Measurements from ENCODE around the gene HNRNPR.
A peak's percentile ranks its signal among the peaks of the same experiment; 100 is the strongest.

HNRNPR gene

DNA sequence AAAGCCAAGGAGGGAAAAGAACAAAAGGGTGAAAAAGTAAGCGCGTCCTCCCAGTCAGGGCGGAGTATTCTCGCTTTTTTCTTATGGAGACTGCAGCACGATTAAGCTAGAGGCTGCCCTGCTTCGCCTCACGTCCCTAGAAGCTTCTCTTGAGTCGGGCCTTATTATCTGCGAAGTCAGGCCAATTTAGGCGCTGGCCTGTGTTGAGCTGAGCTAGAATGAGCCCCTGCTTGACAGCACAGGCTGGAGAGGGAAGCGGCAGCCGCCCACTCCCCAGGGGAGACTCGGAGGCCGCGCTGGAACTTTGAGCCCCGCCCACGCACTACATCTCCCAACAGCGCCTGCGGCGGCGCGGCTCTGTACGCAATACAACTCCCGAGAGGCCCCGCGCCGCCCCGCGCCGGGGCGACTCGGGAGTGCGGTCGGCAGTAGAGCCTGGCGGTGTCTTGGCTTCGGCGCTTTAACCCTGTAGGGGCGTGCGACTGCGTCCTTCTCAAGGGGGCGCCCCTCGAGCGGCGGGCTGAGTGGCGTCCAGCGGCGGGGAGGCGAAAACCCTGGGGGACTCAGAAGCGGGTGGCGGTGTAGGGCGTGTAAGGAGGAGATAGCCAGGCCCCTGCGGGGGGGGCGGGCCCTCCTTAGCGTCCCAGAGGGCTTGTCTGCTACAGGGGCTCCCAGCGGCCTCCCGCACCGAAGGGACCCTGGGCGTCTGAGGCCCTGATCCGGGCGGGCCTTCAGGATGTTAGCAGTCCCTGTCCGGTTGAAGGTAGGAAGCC, 24.7 kb upstream of the HNRNPR start:
- DNase-seq, result peak; percentile 93

DNA sequence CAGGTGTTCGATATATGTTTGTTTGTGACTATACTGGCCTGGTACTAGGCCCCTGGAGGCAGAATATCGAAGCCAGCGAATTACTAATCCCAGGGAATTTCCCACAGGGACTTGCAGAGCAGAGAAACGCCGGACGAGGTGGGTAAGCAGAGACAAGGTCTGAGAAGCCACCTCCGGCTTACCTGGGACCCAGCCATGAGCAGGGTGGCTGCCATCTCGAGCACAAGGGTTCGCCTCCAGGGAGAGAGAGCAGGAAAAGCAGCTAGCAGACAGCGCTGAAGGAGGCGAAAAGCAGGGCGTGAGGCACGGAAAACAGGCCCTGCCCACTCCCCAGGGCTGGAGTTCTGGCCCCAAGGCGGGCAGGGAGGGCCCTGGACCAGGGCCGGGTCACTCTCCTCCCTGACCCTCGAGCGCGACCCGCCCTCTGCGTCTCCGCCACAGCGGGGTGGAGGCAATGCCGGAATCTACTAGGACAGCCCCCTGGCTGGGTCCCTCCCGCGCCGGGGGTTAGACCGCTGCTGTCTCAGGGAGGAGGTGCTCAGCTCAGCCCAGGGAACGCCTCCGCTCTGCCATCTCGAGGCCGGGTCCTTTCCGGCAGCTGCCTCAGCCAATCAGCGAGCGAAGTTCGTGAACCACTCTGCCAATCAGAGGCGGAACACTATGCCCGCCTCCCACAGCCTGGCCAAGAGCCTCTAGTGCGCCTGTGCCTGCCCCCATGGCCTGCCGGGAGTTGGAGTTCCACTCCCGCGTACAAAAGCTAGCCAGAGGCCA, 23.9 kb upstream of the HNRNPR start:
- peak; percentile 99 for DNase-seq

DNA sequence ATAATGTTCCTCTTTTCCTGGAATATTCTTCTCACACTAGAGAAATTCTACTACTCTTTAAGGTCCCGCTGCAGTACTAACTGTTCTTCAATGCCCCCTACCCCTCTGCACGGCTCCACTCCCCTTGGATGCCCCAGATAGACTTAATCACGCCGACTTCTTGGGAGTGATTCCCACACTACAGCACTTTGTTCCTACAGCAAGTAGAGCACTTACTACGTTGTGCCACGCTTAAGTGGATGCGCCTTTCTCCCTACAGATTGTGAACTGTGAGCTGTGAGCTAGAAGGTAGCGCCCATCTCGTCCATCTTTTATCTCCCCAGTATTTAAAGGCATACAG, 23.3 kb upstream of the HNRNPR start:
- no peak for DNase-seq

DNA sequence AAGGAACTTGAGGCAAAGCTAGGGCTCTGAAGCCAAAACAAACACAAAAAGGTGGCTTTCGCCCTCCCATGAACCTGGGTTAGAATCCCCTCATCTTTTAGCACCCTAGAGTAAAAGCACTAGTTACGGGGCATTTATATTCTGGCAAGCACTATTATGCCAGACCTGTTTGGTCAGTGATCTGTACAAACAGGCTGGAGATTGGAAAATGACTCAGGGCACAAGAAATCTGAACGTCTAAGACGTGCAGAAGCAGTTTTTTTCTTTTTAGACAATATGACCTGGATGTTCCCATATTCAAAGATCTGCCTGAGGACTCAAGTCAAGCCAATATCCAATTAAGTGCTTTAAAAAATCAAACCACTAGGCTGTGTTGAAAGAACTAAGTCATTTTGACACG, 22.5 kb upstream of the HNRNPR start:
- no peak for DNase-seq

DNA sequence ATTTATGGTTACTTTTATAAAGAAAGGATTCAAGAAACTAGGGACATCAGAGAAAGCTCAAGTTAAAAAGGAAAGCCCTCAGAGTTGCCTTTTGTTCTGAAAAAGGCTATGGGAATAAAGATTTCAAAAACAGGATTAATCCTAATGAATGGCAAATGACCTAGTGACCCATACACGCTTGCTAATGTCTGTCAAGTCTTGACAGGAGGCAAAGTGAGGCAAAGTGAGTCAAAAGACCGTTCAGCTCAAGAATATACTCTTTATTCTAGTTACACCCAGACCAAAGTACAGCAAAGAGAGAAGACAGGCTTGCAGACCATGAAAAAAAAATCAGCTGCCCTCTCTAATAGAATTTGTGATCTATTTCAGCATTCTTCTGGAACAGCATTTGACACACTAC, 22.1 kb upstream of the HNRNPR start:
- DNase-seq, result no peak

DNA sequence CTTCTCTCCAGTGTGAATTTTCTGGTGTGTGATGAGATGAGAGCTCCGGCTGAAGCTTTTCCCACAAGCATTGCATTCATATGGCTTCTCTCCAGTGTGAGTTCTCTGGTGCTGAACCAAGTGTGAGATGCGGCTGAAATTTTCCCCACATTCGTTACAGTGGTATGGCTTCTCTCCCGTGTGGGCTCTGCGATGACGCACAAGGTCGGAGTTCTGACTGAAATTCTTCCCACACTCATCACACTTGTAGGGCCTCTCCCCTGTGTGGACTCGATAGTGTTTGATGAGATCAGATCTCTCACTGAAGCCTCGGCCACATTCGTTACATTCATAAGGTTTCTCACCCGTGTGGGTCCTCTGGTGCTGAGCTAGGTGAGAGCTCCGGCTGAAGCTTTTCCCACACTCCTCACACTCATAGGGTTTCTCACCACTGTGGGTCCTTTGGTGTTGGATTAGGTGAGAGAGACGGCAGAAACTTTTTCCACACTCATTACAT, 18.2 kb upstream of the HNRNPR start:
- DNase-seq, result no peak

DNA sequence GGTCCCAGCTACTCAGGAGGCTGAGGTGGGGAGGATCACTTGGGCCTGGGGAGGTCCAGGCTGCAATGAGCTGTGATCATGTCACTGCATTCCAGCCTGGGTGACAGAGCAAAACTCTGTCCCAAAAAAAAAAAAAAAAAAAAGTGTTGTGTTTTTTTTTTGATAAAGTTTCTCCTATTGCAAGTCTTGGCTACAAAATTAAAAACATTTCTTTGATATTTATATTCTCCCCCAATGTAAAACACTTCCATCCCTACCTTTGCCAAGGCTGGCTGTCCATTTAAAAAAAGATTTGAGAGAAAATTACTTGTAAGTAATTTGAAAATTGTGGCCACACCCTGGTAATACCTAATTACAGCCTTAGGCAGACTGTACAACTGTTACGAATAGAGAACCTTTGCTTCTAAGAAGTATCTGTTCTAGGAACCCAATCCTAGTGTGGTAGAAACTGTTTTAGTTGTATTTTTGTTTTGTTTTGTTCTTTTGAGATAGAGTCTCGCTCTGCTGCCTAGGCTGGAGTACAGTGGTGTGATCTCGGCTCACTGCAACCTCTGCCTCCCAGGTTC, 14.3 kb upstream of the HNRNPR start:
- no peak for DNase-seq

DNA sequence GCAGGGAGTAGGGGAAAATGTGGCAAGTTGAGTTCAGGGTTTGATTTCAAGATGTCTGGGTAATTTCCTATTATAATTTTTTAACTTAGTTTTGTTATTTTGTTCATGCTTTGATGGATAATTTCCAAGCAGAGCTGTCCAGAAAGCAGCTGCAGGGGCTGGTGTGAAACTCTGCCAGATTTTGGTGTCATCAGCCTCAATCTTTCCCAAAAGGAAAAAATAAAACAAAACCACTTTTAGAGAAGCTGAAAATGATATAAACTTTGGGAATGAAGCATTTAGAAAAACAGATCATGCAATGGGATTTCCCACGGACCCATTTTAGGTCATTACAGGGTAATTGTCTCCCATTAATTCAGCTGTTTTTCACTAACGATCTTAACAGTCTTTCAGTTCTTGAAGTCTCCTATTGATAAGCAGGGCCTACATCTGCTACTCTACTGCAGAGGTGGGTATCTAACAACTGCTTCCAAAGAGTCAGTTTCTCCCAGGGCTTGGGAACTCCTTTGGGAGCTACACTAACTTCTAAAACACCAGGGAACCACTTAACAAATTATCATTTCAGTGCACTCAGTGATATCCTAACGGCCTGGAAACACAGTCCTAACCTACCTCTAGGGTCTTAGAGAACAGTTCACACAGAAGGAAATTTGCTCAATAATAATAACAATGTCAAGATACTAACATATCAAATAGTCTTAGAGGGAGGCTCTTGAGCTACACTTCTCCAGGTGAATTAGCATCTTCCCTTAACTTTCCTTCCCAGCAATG, 13.2 kb upstream of the HNRNPR start:
- DNase-seq, result no peak

DNA sequence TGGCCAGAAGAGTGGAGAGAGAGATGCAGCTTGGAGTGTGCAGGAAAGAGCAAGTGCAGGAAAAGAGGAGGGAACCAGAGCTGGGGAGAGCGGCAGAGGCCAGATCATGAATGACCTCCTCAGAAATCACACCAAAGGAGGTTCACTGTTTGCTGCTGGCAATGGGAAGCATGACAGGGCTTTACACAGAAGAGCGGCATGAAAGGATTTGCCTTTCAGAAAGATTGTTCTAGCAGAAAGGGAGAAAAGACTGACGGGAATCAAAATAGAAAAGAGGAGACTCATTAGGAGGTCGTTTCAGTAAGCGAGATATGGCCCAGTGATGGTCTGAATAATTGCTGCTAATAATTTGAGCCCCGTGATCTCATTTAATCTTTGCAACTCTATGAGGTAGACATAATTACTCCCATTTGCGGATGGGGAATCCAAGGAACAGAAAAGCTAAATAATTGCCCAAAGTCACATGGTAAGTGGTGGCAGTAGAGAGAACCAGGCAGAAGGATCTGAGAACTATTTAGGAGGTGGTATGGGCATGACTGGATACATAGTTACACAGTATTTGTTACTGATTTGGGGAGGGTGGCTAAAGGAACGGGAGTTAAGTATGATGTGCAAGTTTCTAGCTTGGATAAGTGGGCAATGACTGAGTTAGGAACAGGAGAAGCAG, 12.5 kb upstream of the HNRNPR start:
- DNase-seq, result no peak

DNA sequence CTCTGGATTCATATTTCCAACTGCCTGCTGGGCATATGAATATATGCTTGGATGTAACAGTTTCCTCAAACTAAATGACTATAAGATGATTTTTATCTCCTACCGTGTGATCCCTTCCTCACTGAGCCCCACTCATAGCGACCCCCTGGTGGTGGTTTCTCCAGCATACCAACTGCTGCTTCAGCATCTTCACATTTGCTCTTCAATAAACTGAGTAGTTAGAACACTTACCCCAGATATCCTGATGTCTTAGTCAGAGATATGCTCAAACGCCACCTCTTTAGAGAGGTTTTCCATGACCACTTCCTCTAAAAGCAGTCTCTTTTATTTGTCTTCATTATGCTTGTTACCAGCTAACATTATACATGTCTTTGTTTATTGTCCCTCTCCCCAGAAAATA, 10.2 kb upstream of the HNRNPR start:
- DNase-seq, result peak; percentile 13

DNA sequence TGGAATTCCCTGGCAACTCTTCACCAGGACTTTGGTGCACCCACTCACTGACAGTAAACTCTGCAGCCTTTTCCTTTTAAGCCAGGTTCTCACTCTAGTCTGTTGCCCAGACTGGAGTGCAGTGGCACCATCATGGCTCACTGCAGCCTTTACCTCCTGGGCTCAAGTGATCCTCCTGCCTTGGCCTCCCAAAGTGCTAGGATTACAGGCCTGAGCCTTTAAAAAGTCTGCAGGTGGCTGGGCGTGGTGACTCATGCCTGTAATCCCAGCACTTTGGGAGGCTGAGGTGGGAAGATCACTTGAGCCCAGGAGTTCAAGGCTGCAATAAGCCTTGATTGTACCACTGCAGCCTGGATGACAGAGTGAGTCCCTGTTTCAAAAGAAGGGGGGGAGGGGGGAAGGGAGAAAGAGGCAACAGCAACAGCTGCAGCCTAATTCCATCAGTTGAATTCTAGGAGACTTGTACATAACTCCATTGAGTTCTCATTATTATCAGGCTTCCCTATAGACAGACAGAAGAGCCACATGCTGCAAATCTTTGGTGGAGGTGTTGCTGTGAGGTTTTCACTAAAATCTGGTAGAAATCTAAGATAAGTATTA, 8.1 kb upstream of the HNRNPR start:
- no peak for DNase-seq

DNA sequence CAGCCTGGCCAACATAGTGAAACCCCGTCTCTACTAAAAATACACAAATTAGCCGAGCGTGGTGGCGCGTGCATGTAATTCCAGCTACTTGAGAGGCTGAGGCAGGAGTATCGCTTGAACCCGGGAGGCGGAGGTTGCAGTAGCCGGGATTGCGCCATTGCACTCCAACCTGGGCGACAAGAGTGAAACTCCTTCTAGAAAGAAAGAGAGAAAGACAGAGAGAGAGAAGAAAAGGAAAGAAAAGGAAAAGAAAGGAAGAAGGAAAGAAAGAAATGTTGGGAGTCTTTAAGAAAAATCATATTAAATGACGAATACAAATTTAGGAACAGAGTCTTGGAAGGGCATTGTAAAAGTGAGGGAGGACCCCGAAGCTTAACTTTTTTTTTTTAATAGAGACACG, 1.8 kb upstream of the HNRNPR start:
- DNase-seq, result no peak

DNA sequence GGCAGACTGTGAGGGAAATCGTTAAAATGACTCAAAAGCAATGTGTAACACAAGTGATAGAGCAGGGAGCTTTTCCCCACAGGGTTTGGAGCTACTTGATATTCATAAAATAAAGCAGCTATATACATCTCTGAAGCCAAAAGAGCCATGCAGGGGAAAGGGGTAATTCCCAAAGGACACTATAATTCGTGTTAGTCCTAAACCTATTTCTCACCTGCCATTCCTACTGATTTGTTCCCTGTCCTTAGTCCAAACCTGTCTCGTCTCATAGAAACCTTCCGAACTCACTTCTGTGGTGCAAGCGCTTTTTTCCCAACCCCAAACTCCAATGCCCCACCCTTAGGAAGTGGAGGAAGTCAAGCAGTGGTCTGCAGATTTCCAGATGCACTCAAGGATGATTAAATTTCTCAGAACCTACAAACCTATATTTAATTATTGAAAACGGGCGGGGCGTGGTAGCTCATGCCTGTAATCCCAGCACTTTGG, 946 bp upstream of the HNRNPR start:
- DNase-seq, result no peak

DNA sequence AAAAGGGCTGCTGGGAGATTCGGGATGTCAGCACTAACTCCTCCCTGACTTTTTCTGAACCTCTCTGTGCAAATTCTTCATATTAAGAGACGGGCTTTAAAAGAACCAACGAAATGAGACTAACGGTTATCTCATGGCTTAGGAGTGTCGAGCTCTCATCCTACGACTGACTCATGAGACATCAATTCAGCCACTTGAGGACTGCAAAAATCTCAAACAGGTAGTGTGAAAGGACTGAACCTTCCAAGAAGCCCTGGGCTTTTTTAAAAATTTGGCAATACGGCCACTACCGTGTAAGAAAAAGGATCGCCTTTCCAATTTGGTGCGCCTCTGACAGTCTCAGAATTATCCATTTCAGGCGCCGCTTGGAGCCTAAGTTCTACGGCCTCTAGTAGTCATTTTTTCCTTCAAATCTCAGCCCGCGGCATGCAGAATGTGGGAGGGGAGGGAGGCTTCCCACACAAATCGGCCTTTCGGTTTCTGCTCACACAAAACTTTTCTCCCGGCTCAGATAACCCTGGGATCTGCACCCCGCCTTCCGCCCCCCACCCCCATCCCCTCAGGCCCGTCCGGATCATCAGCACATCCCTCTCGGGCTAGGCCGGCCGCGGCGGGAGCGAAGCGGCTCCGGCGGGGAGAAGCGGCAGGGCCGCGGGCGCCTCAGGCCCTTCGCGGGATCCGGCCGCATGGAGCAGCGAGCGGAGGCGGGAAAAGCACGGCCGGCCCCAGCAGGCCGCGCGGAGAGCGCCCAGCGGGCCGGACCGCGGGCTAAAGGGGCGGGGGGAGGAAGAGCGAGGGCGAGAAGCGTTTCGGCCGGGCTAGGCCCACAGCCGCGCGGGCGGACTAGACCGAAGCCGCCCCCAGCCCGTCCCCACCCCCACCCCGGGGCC, 618 bp downstream of the HNRNPR start:
- peak; percentile 76 for DNase-seq

DNA sequence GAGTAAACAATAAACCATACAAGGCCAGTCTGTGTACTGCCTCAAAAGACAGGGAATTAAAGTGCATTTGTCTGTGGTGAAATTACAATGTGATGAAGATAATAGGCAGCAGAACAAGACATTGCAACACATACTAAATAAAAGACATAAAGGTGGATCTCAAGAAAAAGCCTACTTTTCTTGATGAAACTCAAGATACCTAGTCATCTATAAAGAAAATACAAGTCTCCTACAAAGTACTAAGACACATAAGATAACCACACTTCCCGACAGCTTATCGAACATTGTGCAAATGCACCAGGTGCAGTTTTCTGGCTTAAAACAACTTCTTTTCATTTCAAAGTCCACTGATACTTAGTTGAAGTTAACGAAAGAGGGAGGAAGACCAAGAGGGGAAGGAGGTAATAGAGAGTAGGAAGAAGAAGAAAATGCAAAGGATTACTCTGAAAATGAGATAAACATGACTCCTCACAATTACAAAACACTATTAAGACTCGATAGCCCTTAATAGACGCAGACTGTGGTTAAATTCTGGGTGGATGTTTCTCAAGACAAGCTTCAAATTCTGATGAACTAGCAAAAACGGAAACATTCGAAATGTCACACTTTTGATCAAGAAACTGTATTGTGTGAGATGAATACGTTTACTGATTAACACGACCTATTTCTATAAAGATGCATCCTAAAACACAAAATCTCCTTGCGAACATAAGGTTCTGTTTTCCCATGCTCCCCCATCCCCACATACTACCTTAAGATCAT, 2.0 kb downstream of the HNRNPR start:
- no peak for DNase-seq

DNA sequence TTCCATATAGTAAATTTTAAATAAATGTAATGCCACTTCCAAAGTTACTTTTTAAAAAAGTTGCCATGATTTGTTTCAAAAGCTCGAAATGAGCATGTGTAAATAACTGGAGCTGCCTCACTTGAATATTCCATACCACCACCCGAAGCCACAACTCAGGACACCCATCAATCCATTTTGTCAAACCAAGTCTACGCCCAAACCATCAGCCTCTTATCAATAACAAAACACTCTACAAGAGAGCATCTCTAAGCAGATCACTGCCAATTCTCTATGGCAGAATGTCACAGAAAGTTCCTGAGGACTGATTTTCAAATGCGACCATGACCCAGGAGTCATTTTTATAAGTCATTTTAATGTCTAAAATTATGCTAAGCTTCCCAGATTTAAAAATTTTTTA, 4.5 kb downstream of the HNRNPR start:
- DNase-seq, result no peak

DNA sequence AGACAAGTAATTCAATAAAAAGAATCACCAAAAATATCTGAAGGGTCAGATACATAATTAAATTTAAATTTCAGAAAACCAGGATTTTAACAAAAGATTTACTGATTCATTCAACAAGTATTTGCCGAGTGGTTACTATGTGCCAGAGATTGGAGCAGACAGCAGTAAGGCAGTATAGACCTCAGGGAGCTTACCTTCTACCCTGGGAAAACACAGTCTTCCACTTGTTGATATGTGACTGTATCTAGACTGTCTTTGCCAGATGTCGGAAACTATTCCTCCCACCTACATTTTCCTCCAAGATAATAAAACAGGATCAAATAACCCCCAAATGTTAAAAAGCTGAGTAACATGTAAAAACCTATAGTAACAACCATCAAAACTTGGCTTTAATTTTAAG, 6.2 kb downstream of the HNRNPR start:
- DNase-seq, result no peak

DNA sequence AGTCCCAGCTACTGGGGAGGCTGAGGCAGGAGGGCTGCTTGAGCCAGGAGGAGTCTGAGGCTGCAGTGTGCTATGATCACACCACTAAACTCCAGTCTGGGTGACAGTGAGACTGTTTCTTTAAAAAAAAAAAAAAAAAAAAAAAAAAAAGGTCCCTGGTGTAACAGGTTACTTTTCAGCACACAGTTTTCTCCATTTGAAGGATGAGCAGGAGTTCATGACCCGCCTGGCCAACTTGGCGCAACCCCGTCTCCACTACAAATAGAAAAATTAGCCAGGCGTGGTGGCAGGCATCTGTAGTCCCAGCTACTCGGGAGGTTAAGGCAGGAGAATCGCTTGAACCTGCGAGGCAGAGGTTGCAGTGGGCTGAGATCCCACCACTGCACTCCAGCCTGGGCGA, 12.4 kb downstream of the HNRNPR start:
- DNase-seq, result no peak

DNA sequence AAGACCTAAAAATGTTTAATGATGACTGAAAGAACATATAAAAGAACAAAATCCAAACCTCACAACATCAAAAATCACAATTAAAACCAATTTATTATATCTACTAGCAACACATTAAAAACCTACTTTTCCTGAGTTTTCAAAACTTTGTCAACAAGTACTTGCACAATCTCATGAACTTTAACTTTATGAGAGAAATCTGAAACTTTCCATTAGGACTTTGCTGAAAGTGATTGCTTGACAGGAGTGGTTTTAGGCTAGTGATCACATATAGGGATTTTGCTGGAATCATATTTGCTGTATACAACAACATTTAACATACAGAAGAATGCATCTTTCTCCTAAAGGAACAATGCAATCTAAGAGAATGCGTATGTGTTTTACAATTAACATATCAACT, 13.2 kb downstream of the HNRNPR start:
- no peak for DNase-seq

DNA sequence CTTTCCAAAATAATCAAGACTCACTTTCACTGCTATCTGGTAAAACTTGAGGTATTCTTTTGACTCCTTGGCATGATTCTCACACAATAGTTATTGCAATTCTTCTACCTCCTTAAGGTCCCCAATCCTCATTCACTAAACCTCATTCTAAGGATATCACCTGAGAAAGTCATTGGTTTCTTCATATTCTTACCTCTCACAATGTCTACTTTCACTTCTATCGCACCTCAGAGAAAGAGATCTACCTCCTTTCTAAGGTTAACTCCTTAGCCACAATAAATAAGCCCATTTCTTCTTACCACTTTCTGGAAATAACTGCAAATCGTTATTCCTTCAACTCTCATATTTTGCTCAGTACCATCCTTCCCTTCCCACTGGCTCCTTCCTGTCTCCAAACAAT, 18.7 kb downstream of the HNRNPR start:
- no peak for DNase-seq
